ENCODE data around the gene BACH2.
A peak's percentile ranks its signal among the peaks of the same experiment; 100 is the strongest.
"Not testable (repeated sequence)": the region's sequence is repeated elsewhere in the genome, so short reads cannot be mapped to it uniquely, and the experiment has no call there.

BACH2 gene

DNA sequence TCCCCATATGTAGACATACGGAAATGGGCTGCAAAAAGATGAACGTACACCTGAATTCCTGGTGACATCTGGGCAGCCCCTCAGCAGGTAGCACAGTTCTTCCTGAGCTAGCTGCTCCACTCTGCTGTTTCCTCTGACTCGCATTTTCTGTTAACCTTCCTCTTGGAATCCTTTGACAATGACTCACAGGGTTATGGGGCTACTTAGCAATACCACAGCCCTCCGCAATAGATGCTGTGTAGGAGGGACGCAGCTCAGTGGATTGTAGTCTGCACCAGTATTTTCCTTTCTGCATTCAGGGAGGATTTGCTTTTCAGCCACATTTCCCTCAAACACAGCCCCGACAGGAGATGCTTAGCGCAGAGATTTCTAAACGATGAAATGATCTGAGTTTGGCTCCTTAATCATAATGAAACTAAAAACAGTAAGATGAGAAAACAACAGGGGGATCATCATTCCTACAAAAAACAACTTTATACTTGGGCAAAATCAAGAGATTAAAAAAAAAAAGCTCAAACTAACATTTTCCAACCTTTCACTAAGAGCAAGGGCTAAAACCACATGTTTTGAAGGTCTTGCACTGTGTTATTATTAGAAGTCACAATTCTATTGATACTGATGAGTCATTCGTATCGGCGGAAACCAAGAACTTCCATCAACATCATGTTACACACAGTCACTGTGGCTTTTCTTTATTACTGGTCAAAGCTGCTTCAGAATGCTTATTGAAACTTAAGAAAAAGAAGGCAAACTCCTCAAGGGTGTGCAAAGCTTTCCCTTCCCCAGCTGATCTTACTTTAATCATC is 12.2 kb downstream of the BACH2 start:
- TF ChIP-seq, protein P1, sequence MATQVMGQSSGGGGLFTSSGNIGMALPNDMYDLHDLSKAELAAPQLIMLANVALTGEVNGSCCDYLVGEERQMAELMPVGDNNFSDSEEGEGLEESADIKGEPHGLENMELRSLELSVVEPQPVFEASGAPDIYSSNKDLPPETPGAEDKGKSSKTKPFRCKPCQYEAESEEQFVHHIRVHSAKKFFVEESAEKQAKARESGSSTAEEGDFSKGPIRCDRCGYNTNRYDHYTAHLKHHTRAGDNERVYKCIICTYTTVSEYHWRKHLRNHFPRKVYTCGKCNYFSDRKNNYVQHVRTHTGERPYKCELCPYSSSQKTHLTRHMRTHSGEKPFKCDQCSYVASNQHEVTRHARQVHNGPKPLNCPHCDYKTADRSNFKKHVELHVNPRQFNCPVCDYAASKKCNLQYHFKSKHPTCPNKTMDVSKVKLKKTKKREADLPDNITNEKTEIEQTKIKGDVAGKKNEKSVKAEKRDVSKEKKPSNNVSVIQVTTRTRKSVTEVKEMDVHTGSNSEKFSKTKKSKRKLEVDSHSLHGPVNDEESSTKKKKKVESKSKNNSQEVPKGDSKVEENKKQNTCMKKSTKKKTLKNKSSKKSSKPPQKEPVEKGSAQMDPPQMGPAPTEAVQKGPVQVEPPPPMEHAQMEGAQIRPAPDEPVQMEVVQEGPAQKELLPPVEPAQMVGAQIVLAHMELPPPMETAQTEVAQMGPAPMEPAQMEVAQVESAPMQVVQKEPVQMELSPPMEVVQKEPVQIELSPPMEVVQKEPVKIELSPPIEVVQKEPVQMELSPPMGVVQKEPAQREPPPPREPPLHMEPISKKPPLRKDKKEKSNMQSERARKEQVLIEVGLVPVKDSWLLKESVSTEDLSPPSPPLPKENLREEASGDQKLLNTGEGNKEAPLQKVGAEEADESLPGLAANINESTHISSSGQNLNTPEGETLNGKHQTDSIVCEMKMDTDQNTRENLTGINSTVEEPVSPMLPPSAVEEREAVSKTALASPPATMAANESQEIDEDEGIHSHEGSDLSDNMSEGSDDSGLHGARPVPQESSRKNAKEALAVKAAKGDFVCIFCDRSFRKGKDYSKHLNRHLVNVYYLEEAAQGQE (IDR thresholded peaks at IDR 0.05; ENCODE audit: insufficient replicate concordance, low read depth) = no peak
- no peak for TF ChIP-seq SPI1 (IDR thresholded peaks at IDR 0.05; ENCODE audit: borderline replicate concordance, low read depth)
- no peak for TF ChIP-seq GABPA (IDR thresholded peaks at IDR 0.05; ENCODE audit: low read depth)
- TF ChIP-seq POLR2AphosphoS5 (IDR thresholded peaks at IDR 0.05; ENCODE audit: low read depth) = no peak
- no peak for TF ChIP-seq CTCF (IDR thresholded peaks at IDR 0.05; ENCODE audit: insufficient read depth, low read length)
- Histone ChIP-seq H3K27me3 (ENCODE audit: insufficient read depth, poor library complexity, severe bottlenecking) (no peaks in the 10 kb centered on the region), H3K4me3 (replicated peaks; ENCODE audit: insufficient read depth, low read length) (peak overlapping the region; percentile 3; the same call in 1 of the 2 replicates), H3K27ac (replicated peaks) (no peak overlapping the region)
- DNase-seq (ENCODE audit: low read depth in 1 of 2, low spot score in 1 of 2) = no peak

DNA sequence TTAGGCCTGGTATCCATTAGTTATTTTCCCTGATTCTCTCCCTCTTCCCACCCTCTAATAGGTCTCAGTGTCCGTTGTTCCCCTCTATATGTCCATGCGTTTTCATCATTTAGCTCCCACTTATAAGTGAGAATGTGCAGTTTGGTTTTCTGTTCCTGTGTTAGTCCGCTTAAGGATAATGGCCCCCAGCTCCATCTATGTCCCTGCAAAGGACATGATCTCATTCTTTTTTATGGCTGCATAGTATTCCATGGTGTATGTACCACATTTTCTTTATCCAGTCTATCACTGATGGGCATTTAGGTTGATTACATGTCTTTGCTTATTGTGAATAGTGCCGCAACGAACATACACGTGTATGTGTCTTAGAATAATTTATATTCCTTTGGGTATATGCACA is 14.4 kb downstream of the BACH2 start:
- not testable (repeated sequence) for H3K27ac ChIP-seq (replicated peaks); H3K27me3 ChIP-seq (ENCODE audit: insufficient read depth, poor library complexity, severe bottlenecking); DNase-seq (ENCODE audit: low read depth in 1 of 2, low spot score in 1 of 2); H3K4me3 ChIP-seq (replicated peaks; ENCODE audit: insufficient read depth, low read length)

DNA sequence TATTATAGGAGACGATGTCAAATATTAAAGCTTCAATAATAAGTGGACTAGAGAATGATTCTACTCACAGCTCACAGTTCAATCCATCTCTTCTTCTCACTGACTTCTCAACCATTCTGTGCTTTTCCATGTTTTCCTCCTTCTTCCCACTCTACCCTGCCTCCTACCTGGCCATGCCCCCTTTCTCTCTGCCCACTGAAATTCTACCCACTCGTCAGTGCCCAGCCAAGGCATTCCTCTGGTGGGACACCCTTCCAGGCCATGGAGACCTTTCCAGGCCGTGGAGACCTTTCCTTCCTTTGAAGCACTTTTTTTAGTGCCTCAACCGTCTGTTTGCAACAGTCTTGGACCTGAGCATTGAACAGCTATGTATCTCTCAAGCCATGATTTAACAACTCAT is 18.5 kb downstream of the BACH2 start:
- Histone ChIP-seq H3K4me3 (replicated peaks; ENCODE audit: insufficient read depth, low read length) (no peak overlapping the region), H3K27me3 (ENCODE audit: insufficient read depth, poor library complexity, severe bottlenecking) (no peaks in the 10 kb centered on the region), H3K27ac (replicated peaks) (no peak overlapping the region)
- TF ChIP-seq POLR2AphosphoS5 (IDR thresholded peaks at IDR 0.05; ENCODE audit: low read depth) (no peak), GABPA (IDR thresholded peaks at IDR 0.05; ENCODE audit: low read depth) (no peak), CTCF (IDR thresholded peaks at IDR 0.05; ENCODE audit: insufficient read depth, low read length) (no peak), SPI1 (IDR thresholded peaks at IDR 0.05; ENCODE audit: borderline replicate concordance, low read depth) (no peak)
- TF ChIP-seq, protein P1 (IDR thresholded peaks at IDR 0.05; ENCODE audit: insufficient replicate concordance, low read depth) = no peak
- DNase-seq (ENCODE audit: low read depth in 1 of 2, low spot score in 1 of 2) = no peak

DNA sequence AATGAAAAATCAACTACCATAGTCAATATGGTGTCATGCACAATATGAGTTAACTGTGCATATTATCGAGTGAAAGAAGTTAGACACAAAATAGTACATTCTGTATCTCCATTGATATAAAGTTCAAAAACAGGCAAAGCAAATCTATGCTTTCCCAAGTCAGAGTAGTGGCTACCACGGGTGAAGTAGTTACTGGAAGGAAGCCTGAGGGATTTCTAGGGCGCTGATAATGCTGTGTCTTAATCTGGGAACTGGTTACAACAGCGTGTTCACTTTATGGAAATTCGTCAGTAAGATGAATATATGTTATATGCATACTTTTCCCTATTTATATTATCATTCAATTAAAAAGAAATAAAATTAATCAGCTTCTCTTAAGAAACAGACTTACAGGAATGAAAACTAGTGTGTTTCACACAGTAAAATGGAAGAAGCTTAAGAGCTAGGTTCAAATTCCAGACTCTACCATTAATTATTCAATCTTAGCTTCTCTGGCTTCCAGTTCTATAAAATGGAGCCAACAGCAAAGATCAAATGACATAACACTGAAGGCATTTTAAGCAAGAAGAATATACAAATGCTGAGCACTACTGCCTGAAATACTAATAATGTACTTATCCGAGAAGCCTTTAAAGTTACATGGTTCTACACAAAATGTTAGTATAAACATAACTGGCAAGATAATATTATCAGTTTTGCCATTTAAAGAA is 19.2 kb downstream of the BACH2 start:
- H3K27ac ChIP-seq (replicated peaks) = no peak overlapping the region
- TF ChIP-seq, protein P1 (IDR thresholded peaks at IDR 0.05; ENCODE audit: insufficient replicate concordance, low read depth) = no peak
- TF ChIP-seq CTCF (IDR thresholded peaks at IDR 0.05; ENCODE audit: insufficient read depth, low read length) (no peak), SPI1 (IDR thresholded peaks at IDR 0.05; ENCODE audit: borderline replicate concordance, low read depth) (no peak), POLR2AphosphoS5 (IDR thresholded peaks at IDR 0.05; ENCODE audit: low read depth) (no peak), GABPA (IDR thresholded peaks at IDR 0.05; ENCODE audit: low read depth) (no peak)
- no peak overlapping the region for H3K4me3 ChIP-seq (replicated peaks; ENCODE audit: insufficient read depth, low read length)
- DNase-seq (ENCODE audit: low read depth in 1 of 2, low spot score in 1 of 2) = no peak
- no peaks in the 10 kb centered on the region for H3K27me3 ChIP-seq (ENCODE audit: insufficient read depth, poor library complexity, severe bottlenecking)
